CD4-positive, alpha-beta T cell treated with Interleukin-2 at 100 ng/mL for 4 hours (primary cell): ENCODE measurements around the gene TSPAN19.
A peak's percentile ranks its signal among the peaks of the same experiment; 100 is the strongest.
"Not testable (repeated sequence)": the region's sequence is repeated elsewhere in the genome, so short reads cannot be mapped to it uniquely, and the experiment has no call there.

Experiments
- DNase-seq: peaks from one replicate; pipeline ENCODE4 v3.0.0-alpha.2; 2020; ENCODE audit warnings: low spot score

TSPAN19 gene

GRCh38 chr12:85036234-85036707, at the start of gene TSPAN19, which contains the start of gene LRRIQ1:
Gene TSPAN19, minus strand, starts transcription at chr12:85036277. Its CDS starts 6,331 bp downstream, at chr12:85029946.
Gene LRRIQ1, plus strand, starts transcription at chr12:85036351. Its CDS starts 1,826 bp downstream, at chr12:85038177.
- DNase-seq = peak; percentile 12

GRCh38 chr12:85085066-85085465, 49.0 kb upstream of the TSPAN19 start:
- no peak for DNase-seq

GRCh38 chr12:85076688-85077430, 40.8 kb upstream of the TSPAN19 start:
- no peak for DNase-seq

DNA sequence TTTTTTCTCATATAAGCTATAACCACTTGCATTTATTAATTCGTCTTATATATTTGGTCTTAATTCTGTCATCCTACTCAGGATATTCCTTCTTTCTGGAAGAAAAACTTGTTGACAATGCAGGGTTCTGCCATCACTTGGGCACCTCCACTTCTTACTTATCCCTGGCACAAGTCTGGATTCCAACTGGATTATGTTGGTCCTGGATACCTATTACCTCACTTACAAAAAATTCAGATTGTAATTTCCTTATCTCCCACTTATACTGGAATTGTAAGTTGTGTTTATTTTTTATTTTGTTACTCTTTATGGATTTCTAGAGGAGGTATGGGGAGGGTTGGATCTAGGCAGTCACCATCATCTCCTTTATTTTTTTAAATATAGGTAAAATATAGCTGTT, 36.7 kb upstream of the TSPAN19 start:
- DNase-seq = no peak

DNA sequence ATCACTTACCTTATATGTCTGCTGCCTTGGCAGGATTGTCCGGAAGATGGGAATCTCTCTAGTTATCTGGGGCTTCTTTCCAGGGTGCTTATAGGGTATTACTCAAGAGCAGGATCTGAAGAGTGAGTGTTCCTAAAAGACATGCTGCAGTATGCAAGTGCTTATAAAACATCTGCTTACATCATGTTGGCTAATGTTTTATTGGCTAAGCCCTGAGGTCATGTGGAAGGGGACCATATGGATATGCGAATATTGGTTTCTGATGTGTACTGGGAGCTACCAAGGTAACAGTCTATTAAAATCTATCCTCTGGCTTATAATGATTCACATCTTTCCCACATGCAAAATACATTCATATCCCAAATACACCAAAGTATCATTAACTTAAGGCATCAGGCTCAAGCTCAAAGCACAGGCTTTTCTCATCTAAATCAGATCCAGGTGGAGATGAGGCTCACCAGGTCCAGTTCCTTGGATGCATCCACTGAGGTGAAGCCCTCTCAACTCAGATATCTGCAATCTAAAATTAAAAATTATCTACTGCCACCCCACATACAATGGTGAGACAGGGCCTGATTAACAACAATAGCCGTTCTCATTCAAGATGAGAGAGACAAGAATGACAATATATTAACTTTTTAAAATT, 29.9 kb upstream of the TSPAN19 start:
- no peak for DNase-seq

DNA sequence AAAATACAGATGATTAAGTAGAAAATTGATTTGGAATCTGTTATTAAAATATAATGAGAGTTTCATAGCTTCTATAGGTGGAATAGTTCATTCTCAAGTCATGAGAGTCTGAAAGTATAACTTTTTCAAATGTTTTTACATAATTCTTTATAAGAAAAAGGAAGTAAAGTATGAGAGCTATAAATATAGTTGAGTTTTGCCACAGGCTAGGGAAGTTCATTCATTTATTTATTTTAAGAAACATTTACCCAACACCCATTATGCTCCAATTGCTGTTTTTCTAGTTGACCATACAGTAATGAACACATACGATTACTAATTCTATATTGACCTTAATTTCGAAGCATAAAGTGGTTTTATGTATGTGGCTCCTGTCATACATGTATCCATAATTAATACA, 24.8 kb upstream of the TSPAN19 start:
- no peak for DNase-seq

DNA sequence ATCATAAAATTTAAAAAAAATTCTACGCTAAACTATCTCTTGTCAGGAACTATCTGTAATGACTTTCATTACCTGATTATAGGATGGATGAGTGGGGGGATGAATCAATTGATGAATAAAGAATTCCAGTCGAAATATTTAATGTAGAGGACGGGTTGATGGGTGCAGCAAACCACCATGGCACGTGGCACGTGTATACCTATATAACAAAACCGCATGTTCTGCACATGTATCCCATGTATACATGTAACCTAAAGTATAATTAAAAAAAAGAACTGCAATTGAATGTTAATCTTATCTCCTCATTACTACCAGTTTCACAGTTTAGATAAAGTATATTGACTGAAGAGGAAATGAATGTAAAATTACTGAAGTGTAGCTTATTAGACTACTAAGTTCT, 23.5 kb upstream of the TSPAN19 start:
- no peak for DNase-seq

DNA sequence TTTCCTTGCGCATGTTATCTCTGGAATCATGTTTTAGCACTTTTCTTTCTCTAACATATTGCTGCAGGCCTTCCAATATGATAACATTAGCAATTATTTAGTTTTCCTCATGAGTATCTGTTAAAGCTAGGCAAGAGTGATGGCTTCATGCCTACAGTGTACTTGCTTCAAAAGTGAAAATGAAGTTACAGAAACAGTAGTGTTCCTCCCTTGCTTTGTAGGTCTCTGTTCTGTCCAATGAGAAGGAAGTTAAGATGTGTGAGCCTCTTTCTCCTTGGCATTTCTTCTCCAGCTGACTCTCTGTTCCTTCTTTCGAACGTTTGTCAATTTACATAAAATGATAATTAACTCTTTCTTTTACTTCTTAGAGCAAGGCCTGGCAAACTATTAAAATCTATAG, 22.3 kb upstream of the TSPAN19 start:
- no peak for DNase-seq

DNA sequence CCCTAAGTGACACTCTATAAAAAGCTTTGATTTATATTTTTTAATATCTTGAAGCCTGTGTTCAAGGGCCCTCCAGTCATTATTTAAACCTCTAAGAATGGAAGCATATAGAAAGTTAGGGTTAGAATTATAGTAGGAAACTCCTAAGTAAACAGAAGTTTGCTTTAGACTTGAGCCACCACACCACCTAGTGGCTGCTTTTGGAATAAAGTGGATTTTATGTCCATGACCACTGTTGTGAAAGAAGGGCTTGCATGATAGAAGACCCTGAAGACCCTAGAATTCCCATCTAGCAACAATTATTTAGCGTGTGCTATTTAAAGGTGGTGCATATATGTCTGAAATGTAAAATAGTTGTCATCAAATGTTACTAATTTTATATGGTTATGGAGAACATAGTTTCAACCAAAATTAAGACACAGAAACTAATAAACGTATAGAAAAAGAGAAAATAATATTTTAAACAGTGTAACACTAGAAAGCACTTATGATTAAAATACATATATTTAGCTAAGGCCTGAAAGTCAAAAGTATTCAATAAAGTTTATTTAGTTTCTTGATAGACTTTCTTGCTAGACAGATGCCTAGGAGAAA, 21.4 kb upstream of the TSPAN19 start:
- peak; percentile 32 for DNase-seq

DNA sequence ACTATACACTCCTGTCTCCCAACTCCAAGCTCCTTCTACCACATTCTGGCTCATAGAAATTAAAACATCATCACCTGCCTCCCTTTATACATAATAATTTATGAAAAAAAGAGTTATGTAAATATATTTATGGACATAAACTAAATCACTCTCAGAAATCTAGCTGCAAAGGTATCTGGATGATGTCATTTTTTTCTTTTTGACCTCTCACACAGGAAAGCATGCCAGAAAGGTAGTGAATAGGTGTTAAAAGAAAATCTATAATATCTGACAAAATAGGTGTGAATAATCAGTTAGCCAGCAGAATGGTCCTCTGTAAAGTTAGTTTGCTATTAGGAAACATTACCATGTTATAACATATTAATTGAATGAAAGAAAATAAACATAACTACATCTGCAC, 7.8 kb upstream of the TSPAN19 start:
- no peak for DNase-seq

DNA sequence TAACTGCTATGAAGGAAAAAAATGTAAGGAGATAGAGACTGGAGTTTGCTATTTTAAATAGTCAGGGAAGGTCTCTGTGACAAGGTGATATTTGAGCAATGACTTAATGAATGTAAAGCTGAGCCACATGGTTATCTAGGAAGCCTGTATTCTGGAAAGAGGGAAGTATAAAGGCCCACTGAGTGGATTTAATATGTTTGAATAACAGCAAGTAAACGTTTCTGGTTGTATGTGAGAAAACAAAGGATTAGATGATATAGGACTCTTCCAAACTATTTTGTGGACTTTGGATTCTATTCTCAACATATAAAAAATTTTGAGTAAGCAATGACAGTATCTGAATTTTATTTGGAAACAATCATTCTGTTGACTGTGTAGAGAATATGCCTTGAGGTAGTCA, 5.3 kb upstream of the TSPAN19 start:
- DNase-seq = no peak

DNA sequence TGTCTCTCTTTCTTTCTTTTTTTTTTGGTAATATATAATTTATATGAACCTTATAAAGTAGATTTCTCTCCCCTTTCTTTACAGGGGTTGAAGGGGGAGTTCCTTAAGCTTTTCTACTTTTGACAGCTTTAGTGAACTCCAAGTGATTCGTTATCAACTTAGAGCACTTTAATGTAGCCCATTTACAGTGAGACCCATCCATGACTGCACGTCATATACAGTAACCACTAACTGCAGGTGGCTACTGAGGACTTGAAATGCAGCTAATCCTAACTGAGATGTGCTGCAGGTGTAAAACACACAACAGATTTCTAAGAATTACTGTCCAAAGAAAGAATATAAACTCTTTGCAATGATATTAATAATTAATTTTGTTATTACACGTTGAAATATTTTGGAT, 656 bp upstream of the TSPAN19 start:
- no peak for DNase-seq

DNA sequence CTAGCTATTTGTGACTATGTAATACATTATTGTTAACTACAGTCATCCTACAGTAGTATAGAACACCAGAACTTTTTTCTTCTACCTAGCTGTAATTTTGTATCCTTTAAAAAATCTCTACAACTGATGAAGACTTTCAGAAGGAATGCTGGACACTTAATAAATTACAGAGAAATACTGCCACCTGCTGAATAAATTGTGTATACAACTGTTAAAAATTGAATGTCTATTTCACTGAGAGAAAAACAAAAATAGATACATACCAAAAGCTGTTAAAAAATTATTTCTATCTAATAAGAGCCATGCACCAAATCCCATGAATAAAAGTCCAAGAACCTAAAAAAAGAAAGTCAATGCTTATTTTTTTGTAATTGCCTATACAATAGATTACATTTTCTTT, 6.6 kb downstream of the TSPAN19 start:
- DNase-seq = peak; percentile 2

DNA sequence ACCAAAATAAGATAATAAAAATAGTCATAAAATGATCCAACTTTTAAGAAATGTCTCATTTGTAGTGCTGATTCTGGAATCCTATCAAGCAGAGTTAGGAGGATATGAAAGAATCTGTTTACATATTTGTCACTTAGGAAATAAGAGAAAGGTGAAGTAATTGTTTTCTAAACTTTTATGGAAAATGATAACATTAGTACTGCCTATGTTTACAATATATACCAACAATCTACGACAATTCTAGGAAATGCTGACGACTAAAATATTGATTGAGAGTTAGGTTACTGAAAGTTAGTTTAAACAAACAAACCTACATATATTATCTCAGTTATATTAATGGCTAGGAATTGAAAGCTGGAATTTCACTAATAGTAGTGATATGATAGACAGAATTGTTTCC, 18.0 kb downstream of the TSPAN19 start:
- no peak for DNase-seq

GRCh38 chr12:85017618-85018017, 18.5 kb downstream of the TSPAN19 start:
- no peak for DNase-seq

- no peak for DNase-seq
These were observed 18.9 kb downstream of the TSPAN19 start for GRCh38 chr12:85017133-85017532.

DNA sequence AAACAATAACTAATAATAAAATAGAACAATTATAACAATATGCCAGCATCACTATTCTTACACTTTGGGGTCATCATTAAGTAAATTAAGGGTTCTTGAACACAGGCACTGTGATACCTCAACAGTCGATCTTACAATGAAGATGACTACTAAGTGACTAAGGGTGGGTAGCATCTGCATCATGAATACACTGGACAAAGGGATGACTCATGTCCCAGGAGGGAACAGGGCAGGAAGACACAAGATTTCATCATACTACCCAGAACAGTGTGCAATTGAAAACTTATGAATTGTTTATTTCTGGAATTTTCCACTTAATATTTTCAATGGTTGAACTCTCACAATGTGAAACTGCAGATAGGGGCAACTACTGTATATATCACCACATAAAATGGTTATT, 19.7 kb downstream of the TSPAN19 start:
- DNase-seq = no peak

DNA sequence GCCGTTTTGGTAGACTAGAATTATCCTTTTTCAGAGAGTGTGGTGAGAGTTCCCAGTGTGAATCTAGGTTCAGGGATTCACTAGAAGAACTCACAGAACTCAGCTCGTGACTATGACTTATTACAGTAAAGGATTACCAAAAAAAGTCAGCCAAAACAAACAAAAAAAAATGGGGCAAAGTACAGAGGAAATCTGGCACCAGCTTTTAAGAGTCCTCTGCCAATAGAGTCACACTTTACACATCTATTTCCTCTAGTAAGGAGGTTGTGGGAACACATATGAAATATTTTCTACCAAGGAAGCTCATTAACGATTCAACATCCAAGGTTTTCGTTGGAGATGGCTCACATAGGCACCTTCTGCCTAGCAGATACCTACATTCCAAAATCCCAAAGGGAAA, 28.2 kb downstream of the TSPAN19 start:
- no peak for DNase-seq

- no peak for DNase-seq
These were observed 29.9 kb downstream of the TSPAN19 start for GRCh38 chr12:85006206-85006605.

- DNase-seq = no peak
These were observed 30.5 kb downstream of the TSPAN19 start for GRCh38 chr12:85005615-85006014.

DNA sequence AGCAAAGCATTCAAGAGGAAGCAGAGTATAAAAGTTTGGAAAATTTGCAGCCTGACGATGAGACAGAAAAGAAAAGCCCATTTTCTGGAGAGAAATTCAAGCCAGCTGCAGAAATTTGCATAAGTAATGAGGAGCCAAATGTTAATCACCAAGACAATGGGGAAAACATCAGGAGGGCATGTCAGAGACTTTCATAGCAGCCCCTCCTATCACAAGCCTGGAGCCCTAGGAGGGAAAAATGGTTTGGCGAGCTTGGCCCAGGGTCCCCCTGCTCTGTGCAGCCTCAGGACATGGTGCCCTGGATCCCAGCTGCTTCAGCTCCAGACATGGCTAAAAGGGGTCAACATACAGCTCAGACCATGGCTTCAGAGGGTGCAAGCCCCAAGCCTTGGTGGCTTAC, 31.0 kb downstream of the TSPAN19 start:
- not testable (repeated sequence) for DNase-seq

DNA sequence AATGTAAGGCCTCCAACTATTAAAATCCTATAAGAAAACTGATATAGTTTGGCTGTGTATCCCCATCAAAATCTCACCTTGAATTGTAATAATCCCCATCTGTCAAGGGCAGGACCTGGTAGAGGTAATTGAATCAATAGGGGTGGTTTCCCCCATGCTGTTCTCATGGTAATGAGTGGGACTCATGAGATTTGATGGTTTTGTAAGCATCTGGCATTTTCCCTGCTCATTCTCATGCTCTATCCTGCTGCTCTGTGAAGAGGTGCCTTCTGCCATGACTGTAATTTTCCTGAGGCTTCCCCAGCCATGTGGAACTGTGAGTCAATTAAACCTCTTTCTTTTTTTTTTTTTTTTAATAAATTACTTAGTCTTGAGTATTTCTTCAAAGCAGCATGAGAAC, 31.9 kb downstream of the TSPAN19 start:
- no peak for DNase-seq

DNA sequence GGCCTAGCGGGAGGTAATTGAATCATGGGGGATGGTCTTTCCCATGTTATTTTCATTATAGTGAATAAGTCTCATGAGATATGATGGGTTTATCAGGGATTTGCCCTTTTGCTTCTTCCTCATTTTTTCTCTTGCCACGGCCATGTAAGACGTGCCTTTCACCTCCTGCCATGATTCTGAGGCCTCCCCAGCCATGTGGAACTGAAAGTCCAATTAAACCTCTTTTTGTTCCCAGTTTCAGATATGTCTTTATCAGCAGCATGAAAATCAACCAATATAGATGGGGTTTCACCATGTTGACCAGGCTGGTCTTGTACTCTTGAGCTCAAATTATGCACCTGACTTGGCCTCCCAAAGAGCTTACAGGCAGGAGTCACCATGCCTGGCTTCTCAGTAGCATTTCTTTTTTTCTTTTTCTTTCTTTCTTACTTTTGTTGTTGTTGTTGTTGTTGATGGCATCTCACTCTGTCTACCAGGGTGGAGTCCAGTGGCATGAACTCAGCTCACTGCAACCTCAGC, 33.2 kb downstream of the TSPAN19 start:
- no peak for DNase-seq
